ENCODE measurements around the gene PRIMA1.

DNA sequence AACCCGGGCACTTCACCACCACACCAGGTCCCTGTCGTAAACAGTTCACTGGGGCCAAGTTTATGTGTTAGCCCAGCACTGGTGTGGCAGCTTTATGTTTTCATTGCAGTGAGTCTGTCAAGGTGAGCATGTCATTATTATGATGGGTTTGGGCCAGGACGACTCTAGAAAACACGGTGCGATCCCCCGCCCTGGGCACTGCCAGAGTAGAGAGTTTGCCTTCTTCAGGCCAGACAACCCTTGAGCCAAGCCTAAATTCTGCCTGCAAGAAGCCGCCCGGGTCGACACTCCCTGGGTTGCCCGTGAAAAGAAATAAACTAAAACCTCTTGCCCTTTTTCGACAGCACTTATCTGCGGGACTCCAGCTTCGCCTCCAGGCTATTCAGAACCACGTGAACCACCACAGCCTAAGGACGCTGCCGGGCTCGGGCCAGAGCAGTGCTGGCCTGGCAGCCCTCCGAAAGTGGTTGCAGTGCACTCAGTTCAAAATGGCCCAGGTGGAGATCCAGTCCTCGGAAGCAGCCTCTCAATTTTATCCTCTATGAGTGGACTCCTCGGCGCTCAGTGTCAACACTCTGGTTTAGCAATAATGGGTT lies 81.8 kb downstream of the PRIMA1 start:
- TF ChIP-seq, protein P1, sequence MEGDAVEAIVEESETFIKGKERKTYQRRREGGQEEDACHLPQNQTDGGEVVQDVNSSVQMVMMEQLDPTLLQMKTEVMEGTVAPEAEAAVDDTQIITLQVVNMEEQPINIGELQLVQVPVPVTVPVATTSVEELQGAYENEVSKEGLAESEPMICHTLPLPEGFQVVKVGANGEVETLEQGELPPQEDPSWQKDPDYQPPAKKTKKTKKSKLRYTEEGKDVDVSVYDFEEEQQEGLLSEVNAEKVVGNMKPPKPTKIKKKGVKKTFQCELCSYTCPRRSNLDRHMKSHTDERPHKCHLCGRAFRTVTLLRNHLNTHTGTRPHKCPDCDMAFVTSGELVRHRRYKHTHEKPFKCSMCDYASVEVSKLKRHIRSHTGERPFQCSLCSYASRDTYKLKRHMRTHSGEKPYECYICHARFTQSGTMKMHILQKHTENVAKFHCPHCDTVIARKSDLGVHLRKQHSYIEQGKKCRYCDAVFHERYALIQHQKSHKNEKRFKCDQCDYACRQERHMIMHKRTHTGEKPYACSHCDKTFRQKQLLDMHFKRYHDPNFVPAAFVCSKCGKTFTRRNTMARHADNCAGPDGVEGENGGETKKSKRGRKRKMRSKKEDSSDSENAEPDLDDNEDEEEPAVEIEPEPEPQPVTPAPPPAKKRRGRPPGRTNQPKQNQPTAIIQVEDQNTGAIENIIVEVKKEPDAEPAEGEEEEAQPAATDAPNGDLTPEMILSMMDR (IDR thresholded peaks at IDR 0.05) = no peak
- no peak for TF ChIP-seq POLR2A (IDR thresholded peaks at IDR 0.05)

Measured in testis (tissue), 2 donors.